ENCODE measurements around the gene GALNT17. TPM values are rescaled to one million over a fixed set of nuclear protein-coding genes. Genes with fewer than 3 reads are reported as not detected.
A peak's percentile ranks its signal among the peaks of the same experiment; 100 is the strongest.

GALNT17 gene
- total and polyA plus RNA-seq, 3 experiments from 2014 or later: not detected

DNA sequence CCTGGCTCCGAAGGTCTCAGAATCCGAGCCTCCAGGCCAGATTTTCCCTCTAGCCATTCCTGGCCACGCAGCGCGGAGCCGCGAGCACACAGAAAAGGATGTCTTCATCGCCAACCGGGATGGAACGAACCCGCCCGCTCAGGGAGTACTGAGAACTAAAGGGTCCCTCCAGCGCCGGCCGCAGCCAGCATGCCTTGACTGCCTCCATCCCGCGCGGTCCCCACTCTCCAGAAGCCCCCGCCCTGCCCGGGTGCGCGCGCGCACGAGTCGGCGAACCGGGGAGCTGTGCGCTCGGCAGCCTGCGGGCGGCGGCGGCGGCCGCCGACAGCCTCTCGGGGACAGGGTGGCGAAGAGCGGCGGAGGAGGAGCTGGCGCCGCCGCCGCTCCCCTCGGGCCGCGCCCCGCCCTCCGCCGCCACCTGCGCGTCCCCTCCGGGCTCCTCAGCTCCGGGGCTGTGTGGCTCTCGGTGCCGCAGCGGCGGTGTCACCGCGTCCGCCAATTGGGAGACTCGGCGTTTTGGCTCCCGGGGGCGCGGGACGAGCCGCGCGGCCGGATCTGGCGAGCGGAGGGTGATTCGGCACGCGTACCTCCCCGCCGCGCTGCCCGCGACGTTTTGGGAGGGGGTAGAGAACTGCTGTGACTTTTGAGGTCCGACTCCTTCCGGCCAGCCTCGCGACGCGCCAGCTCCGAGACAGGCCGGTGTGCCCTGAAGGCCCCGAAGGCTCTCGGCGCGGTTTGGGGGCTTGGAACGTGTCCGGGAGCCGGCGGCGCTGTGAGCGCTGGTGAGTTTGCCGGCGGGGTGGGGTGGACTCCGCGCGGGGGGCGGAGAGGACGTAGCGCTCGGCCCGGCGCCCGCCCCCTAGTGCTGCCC, 453 bp upstream of the GALNT17 start:
- H3K36me3 ChIP-seq (ENCODE audit: insufficient read depth, low read length): no peaks in the 10 kb centered on the region
- Mint-ChIP-seq H3K4me1 (no peaks in the 10 kb centered on the region), H3K27ac (no peak overlapping the region), H3K27me3 (peaks cover 12 to 20% of the 10 kb centered on the region in 2 donors), H3K4me3 (no peak overlapping the region), H3K36me3 (no peaks in the 10 kb centered on the region), H3K9me3 (peaks cover 0 to 19% (median 4%) of the 10 kb centered on the region in 5 donors)
- H3K9me3 ChIP-seq (ENCODE audit: low read length): no peaks in the 10 kb centered on the region
- no peak overlapping the region for H3K4me3 ChIP-seq (ENCODE audit: low read length)
- ChIA-PET CTCF (no interaction called here), POLR2A (no interaction called here)
- H3K27ac ChIP-seq (ENCODE audit: low read depth, low read length): no peak overlapping the region
- no peak for DNase-seq
- H3K27me3 ChIP-seq (ENCODE audit: insufficient read depth, low read length, poor library complexity, severe bottlenecking): no peaks in the 10 kb centered on the region
- H3K4me1 ChIP-seq (ENCODE audit: insufficient read depth, low read length): no peaks in the 10 kb centered on the region

DNA sequence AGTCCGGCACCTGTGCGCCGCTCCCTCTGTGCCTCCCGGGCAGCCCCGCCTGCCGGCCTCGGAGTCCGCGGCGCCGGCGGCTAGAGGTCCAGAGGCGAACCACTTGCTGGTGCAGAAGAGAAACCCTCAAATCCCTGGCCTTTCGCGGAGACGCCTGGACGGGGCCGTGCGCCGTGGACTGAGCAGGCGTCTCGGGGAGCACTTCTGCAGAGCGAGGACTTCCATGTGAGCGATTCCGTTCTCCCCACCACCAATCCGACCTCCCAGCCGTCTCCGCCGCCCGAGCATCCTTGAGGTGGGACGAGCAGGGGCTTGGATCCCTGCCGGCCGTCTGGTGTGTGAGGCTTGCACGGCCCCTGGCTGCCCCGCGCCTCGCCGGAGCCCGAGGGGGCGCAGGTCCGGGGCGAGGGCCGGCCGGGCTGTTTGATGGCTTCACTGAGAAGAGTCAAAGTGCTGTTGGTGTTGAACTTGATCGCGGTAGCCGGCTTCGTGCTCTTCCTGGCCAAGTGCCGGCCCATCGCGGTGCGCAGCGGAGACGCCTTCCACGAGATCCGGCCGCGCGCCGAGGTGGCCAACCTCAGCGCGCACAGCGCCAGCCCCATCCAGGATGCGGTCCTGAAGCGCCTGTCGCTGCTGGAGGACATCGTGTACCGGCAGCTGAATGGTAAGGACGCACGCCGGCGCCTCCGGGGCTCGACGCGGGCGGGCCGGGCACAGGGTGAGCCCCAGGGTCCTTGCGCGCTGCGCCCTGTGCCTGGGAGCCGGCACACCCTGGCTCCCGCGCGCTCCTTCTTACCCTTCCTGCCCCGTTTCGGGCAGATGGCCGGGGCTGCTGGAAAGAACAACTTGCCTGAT, 660 bp downstream of the GALNT17 start:
- no peak for DNase-seq

DNA sequence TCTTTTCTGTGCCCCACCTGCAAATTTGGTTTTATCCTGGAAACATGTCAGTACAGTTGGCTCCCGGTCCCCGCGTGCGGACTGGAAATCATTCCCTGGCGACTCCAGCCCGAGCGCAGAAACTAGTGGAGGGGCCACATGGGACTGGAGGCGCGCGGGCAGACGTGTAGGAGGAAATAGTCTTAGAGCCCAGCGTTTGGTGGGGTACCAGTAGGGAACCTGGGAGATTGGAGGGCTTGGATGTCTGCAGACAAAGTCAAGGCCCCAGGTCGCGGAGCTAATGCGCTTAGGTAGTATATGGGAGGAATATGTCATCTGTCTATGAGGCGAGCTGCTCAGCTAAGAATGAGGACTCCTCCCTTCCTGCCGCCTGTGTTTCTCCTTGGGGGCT, 1.3 kb downstream of the GALNT17 start:
- Mint-ChIP-seq H3K27me3 (peaks cover 10 to 20% of the 10 kb centered on the region in 2 donors), H3K9me3 (peaks cover 0 to 12% (median 6%) of the 10 kb centered on the region in 5 donors), H3K4me1 (no peaks in the 10 kb centered on the region), H3K4me3 (no peak overlapping the region), H3K27ac (no peak overlapping the region), H3K36me3 (no peaks in the 10 kb centered on the region)
- H3K27ac ChIP-seq (ENCODE audit: low read depth, low read length): no peak overlapping the region
- ChIA-PET POLR2A (no interaction called here), CTCF (no interaction called here)
- H3K4me3 ChIP-seq (ENCODE audit: low read length): no peak overlapping the region
- no peak for DNase-seq
- no peaks in the 10 kb centered on the region for H3K9me3 ChIP-seq (ENCODE audit: low read length)
- no peaks in the 10 kb centered on the region for H3K4me1 ChIP-seq (ENCODE audit: insufficient read depth, low read length)
- H3K36me3 ChIP-seq (ENCODE audit: insufficient read depth, low read length): no peaks in the 10 kb centered on the region
- no peaks in the 10 kb centered on the region for H3K27me3 ChIP-seq (ENCODE audit: insufficient read depth, low read length, poor library complexity, severe bottlenecking)

More for the DNA sequence above, 660 bp downstream of the GALNT17 start:
- H3K27ac ChIP-seq (ENCODE audit: low read depth, low read length): no peak overlapping the region
- ChIA-PET POLR2A (no interaction called here), CTCF (no interaction called here)
- peaks cover 0 to 14% (median 4%) of the 10 kb centered on the region in 5 donors for H3K9me3 Mint-ChIP-seq
- no peaks in the 10 kb centered on the region for H3K36me3 ChIP-seq (ENCODE audit: insufficient read depth, low read length)
- H3K4me3 ChIP-seq (ENCODE audit: low read length): no peak overlapping the region
- H3K4me1 Mint-ChIP-seq: no peaks in the 10 kb centered on the region
- H3K36me3 Mint-ChIP-seq: no peaks in the 10 kb centered on the region
- no peak overlapping the region for H3K4me3 Mint-ChIP-seq
- no peaks in the 10 kb centered on the region for H3K9me3 ChIP-seq (ENCODE audit: low read length)
- no peak overlapping the region for H3K27ac Mint-ChIP-seq
- H3K27me3 Mint-ChIP-seq: peaks cover 12 to 20% of the 10 kb centered on the region in 2 donors
- H3K4me1 ChIP-seq (ENCODE audit: insufficient read depth, low read length): no peaks in the 10 kb centered on the region
- no peaks in the 10 kb centered on the region for H3K27me3 ChIP-seq (ENCODE audit: insufficient read depth, low read length, poor library complexity, severe bottlenecking)

DNA sequence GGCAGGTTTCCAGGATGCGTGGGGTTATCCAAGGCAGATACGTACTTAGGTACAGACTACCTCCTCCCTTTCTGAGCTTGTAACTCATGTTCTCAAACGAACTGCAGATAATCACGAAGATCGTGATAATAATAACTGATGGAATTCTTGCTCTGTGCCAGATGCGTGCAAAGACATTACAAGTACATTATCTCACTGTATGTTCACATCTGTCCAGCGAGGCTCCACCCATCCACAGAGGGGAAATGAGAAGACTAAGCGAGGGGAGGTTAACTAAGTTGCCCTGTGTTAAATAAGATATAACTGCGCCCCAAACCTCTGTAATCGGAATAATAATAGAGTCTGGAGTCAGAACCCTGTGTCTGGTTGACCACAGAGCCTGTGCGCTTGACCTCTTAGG, 1.9 kb downstream of the GALNT17 start:
- Histone ChIP-seq H3K4me1 (ENCODE audit: insufficient read depth, low read length) (no peaks in the 10 kb centered on the region), H3K4me3 (ENCODE audit: low read length) (no peak overlapping the region), H3K36me3 (ENCODE audit: insufficient read depth, low read length) (no peaks in the 10 kb centered on the region), H3K9me3 (ENCODE audit: low read length) (no peaks in the 10 kb centered on the region), H3K27me3 (ENCODE audit: insufficient read depth, low read length, poor library complexity, severe bottlenecking) (no peaks in the 10 kb centered on the region), H3K27ac (ENCODE audit: low read depth, low read length) (no peak overlapping the region)
- no peaks in the 10 kb centered on the region for H3K4me1 Mint-ChIP-seq
- POLR2A ChIA-PET: no interaction called here
- peaks cover 0 to 12% (median 6%) of the 10 kb centered on the region in 5 donors for H3K9me3 Mint-ChIP-seq
- H3K36me3 Mint-ChIP-seq: no peaks in the 10 kb centered on the region
- H3K4me3 Mint-ChIP-seq: no peak overlapping the region
- CTCF ChIA-PET: no interaction called here
- H3K27ac Mint-ChIP-seq: no peak overlapping the region
- no peak for DNase-seq
- H3K27me3 Mint-ChIP-seq: peaks cover 10 to 20% of the 10 kb centered on the region in 2 donors

DNA sequence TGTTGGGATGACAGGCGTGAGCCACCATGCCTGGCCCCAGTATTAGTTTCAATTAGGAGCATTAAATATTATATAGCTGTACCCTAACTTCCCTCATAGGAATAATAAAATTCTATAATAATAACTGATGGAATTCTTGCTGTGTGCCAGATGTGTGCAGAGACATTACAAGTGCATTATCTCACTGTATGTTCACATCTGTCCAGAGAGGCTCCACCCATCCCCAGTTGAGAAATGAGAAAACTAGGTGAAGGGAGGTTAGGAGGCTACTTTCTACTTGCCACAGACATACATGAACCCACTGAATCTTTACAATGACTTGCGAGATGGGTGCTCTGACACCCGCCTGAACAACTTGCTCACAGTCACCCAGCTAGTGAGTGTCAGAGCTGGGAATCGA, 3.2 kb downstream of the GALNT17 start:
- H3K36me3 ChIP-seq (ENCODE audit: insufficient read depth, low read length): no peaks in the 10 kb centered on the region
- Mint-ChIP-seq H3K27me3 (peaks cover 8 to 17% of the 10 kb centered on the region in 2 donors), H3K4me3 (no peak overlapping the region), H3K36me3 (no peaks in the 10 kb centered on the region), H3K9me3 (peaks cover 0 to 13% (median 11%) of the 10 kb centered on the region in 5 donors), H3K27ac (no peak overlapping the region), H3K4me1 (no peaks in the 10 kb centered on the region)
- no peaks in the 10 kb centered on the region for H3K27me3 ChIP-seq (ENCODE audit: insufficient read depth, low read length, poor library complexity, severe bottlenecking)
- no peaks in the 10 kb centered on the region for H3K4me1 ChIP-seq (ENCODE audit: insufficient read depth, low read length)
- H3K9me3 ChIP-seq (ENCODE audit: low read length): no peaks in the 10 kb centered on the region
- ChIA-PET POLR2A (no interaction called here), CTCF (no interaction called here)
- H3K27ac ChIP-seq (ENCODE audit: low read depth, low read length): no peak overlapping the region
- H3K4me3 ChIP-seq (ENCODE audit: low read length): no peak overlapping the region
- DNase-seq: no peak

DNA sequence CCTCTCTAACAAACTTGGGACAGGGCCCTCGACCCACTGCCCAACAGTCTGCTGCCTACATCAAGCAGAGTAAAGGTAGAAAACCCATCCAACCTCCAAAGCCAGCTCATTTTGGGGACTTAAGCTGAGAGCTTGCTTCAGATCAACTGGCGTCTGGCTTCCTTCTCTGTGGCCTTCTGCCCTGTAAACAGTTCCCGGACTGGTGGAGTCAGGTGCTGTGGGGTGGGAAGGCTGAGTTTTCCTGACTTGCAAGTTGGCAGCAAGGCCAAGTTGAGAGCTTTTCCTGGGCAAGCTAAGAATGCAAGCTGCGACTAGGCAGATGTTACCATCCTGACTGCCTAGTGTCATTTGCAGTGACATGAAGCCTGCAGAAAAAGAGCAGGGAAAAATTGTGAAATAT, 3.7 kb downstream of the GALNT17 start:
- Mint-ChIP-seq H3K9me3 (peaks cover 0 to 13% (median 12%) of the 10 kb centered on the region in 5 donors), H3K27me3 (peaks cover 7 to 15% of the 10 kb centered on the region in 2 donors), H3K4me1 (no peaks in the 10 kb centered on the region), H3K4me3 (no peak overlapping the region), H3K36me3 (no peaks in the 10 kb centered on the region), H3K27ac (no peak overlapping the region)
- Histone ChIP-seq H3K9me3 (ENCODE audit: low read length) (no peaks in the 10 kb centered on the region), H3K4me3 (ENCODE audit: low read length) (no peak overlapping the region), H3K27me3 (ENCODE audit: insufficient read depth, low read length, poor library complexity, severe bottlenecking) (no peaks in the 10 kb centered on the region), H3K36me3 (ENCODE audit: insufficient read depth, low read length) (no peaks in the 10 kb centered on the region), H3K4me1 (ENCODE audit: insufficient read depth, low read length) (no peaks in the 10 kb centered on the region), H3K27ac (ENCODE audit: low read depth, low read length) (no peak overlapping the region)
- DNase-seq: no peak
- CTCF ChIA-PET: no interaction called here
- POLR2A ChIA-PET: no interaction called here

DNA sequence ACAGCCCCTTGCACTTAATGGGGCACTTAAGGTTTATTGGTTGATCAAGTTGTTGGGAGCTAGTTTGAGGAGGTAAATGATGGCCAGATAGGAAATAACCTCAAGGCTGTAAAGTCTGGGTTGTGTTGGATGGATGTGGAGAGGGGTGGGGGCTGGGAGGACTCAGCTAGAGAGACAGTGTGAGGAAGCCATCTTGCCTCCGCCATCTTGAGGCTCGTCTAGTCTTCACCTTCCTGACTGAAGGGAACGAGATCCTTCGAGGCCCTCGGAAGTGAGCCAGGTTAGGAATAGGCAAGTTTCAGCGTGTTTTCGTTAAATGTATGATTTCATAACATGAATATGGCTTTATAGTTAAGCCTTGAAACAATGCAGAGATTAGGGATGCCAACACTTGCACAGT, 5.5 kb downstream of the GALNT17 start:
- DNase-seq: no peak
- ChIA-PET POLR2A (no interaction called here), CTCF (no interaction called here)
- no peaks in the 10 kb centered on the region for H3K36me3 ChIP-seq (ENCODE audit: insufficient read depth, low read length)
- H3K4me1 ChIP-seq (ENCODE audit: insufficient read depth, low read length): no peaks in the 10 kb centered on the region
- Mint-ChIP-seq H3K36me3 (no peaks in the 10 kb centered on the region), H3K27me3 (peaks cover 6 to 11% of the 10 kb centered on the region in 2 donors), H3K4me3 (no peak overlapping the region), H3K9me3 (peaks cover 3 to 15% (median 13%) of the 10 kb centered on the region in 5 donors), H3K27ac (no peak overlapping the region), H3K4me1 (no peaks in the 10 kb centered on the region)
- H3K27me3 ChIP-seq (ENCODE audit: insufficient read depth, low read length, poor library complexity, severe bottlenecking): no peaks in the 10 kb centered on the region
- no peak overlapping the region for H3K27ac ChIP-seq (ENCODE audit: low read depth, low read length)
- no peaks in the 10 kb centered on the region for H3K9me3 ChIP-seq (ENCODE audit: low read length)
- no peak overlapping the region for H3K4me3 ChIP-seq (ENCODE audit: low read length)

DNA sequence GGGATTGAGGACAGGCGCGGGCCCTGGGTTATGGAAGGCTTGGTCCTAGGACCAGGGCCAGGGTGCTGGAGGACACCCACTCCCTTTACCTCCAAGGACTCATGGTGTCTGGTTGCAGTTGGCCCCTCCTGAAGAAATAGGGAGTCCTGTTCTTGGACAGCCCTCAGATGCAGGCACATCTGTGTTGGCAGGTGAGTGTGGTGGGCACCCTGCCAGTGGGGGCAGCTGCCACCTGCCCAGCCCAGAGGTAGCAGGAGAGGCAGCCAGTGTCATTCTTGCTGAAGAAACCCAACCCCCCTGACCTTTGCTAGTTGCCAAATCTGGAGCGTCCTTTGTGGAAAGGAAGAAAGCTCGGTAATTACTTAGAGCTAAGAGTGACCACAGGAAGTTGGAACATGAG, 8.3 kb downstream of the GALNT17 start:
- Mint-ChIP-seq H3K36me3 (no peaks in the 10 kb centered on the region), H3K4me3 (no peak overlapping the region), H3K4me1 (no peaks in the 10 kb centered on the region), H3K9me3 (peaks cover 5 to 17% (median 13%) of the 10 kb centered on the region in 5 donors), H3K27ac (peak overlapping the region in 1 of 8 donors; percentile 54), H3K27me3 (no peaks in the 10 kb centered on the region)
- POLR2A ChIA-PET: no interaction called here
- no peaks in the 10 kb centered on the region for H3K9me3 ChIP-seq (ENCODE audit: low read length)
- no peaks in the 10 kb centered on the region for H3K36me3 ChIP-seq (ENCODE audit: insufficient read depth, low read length)
- CTCF ChIA-PET: no interaction called here
- no peak overlapping the region for H3K27ac ChIP-seq (ENCODE audit: low read depth, low read length)
- H3K4me3 ChIP-seq (ENCODE audit: low read length): no peak overlapping the region
- H3K4me1 ChIP-seq (ENCODE audit: insufficient read depth, low read length): no peaks in the 10 kb centered on the region
- no peaks in the 10 kb centered on the region for H3K27me3 ChIP-seq (ENCODE audit: insufficient read depth, low read length, poor library complexity, severe bottlenecking)
- no peak for DNase-seq

Data from CD8-positive, alpha-beta memory T cell (primary cell).